Nephron progenitor cell (in vitro differentiated cells): ENCODE results near the gene SRGN.
A peak's percentile ranks its signal among the peaks of the same experiment; 100 is the strongest.

Experiments used
- DNase-seq: peaks from one replicate; pipeline ENCODE4 v3.0.0; 2021
- H3K27ac Mint-ChIP-seq: 2 replicates; pipeline ENCODE4 v1.8.0; 2021; ENCODE audit warnings: mild to moderate bottlenecking, moderate library complexity, mixed read lengths
- H3K27me3 Mint-ChIP-seq: 2 replicates; pipeline ENCODE4 v1.8.0; 2021; ENCODE audit warnings: mild to moderate bottlenecking, low read depth, mixed read lengths; ENCODE audit not compliant: poor library complexity
- H3K36me3 Mint-ChIP-seq: 2 replicates; pipeline ENCODE4 v1.8.0; 2021; ENCODE audit warnings: low read depth, mixed read lengths
- H3K4me1 Mint-ChIP-seq: 2 replicates; pipeline ENCODE4 v1.8.0; 2021; ENCODE audit warnings: mixed read lengths
- H3K4me3 Mint-ChIP-seq: 2 replicates; pipeline ENCODE4 v1.8.0; 2021; ENCODE audit warnings: mild to moderate bottlenecking, moderate library complexity, mixed read lengths
- H3K9me3 Mint-ChIP-seq: 2 replicates; pipeline ENCODE4 v1.8.0; 2021; ENCODE audit warnings: mild to moderate bottlenecking, moderate library complexity, mixed read lengths
- CTCF ChIP-seq: fragments of 200-600 bp; sonication (generic); IDR thresholded peaks from 2 replicates; pipeline ENCODE4 v1.5.0; 2021; ENCODE audit warnings: antibody characterized with exemption

SRGN gene

DNA sequence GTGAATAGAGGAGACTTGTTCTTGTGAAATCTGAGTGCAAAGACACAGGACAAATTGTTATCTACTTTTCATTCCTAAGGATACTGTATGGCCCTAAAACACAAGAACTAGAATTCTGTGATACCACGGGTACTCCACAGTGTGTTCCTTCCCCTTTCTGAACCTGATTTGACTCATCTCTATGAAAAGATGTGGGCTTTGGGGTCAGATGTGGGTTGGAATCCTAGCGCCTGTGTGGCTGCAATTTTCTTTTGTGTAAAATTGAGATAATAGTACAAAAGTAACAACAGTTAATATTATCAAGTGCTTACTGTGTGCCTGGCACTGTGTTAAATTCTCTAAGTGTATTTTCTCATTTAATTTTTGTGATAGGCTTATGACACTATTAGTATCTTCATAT lies 8.1 kb downstream of the SRGN start:
- Mint-ChIP-seq H3K27ac (no peak overlapping the region), H3K4me1 (peaks cover 12% of the 10 kb centered on the region), H3K4me3 (no peak overlapping the region), H3K27me3 (peaks cover 7% of the 10 kb centered on the region), H3K36me3 (no peaks in the 10 kb centered on the region), H3K9me3 (no peaks in the 10 kb centered on the region)
- no peak for DNase-seq
- no peak for TF ChIP-seq CTCF

DNA sequence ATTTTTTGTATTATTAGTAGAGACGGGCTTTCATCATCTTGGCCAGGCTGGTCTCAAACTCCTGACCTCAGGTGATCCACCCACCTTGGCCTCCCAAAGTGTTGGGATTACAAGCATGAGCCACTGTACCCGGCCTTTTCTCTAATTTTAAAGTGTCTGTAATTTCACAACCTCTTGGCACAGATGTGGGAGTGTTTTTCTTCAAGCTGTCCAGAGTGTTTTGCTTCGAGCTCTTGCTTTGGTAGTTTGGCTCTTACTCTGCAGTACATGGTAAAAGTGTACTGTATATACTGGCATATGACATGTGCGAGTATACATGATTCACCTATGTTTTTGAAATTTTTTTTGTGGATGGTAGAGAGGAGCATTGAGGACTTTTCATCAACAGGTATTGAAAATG lies 9.8 kb downstream of the SRGN start:
- TF ChIP-seq CTCF, result no peak
- H3K4me1 Mint-ChIP-seq, result peaks cover 24% of the 10 kb centered on the region
- H3K9me3 Mint-ChIP-seq, result no peaks in the 10 kb centered on the region
- no peak overlapping the region for H3K27ac Mint-ChIP-seq
- no peak for DNase-seq
- H3K4me3 Mint-ChIP-seq, result no peak overlapping the region
- no peaks in the 10 kb centered on the region for H3K36me3 Mint-ChIP-seq
- H3K27me3 Mint-ChIP-seq, result peaks cover 7% of the 10 kb centered on the region

- TF ChIP-seq CTCF, result no peak
- DNase-seq, result peak; percentile 20
- Mint-ChIP-seq H3K4me1 (peaks cover 24% of the 10 kb centered on the region), H3K9me3 (peaks cover 5% of the 10 kb centered on the region), H3K27ac (peak overlapping the region; percentile 72), H3K4me3 (peak overlapping the region; percentile 65), H3K27me3 (peaks cover 10% of the 10 kb centered on the region), H3K36me3 (no peaks in the 10 kb centered on the region)
These were observed 12.4 kb downstream of the SRGN start for GRCh38 chr10:69100136-69100872.

GRCh38 chr10:69101451-69102095 lies 13.7 kb downstream of the SRGN start:
- peaks cover 11% of the 10 kb centered on the region for H3K27me3 Mint-ChIP-seq
- H3K4me1 Mint-ChIP-seq, result peaks cover 24% of the 10 kb centered on the region
- DNase-seq, result no peak
- peak overlapping the region; percentile 44 for H3K4me3 Mint-ChIP-seq
- no peaks in the 10 kb centered on the region for H3K36me3 Mint-ChIP-seq
- TF ChIP-seq CTCF, result no peak
- no peak overlapping the region for H3K27ac Mint-ChIP-seq
- H3K9me3 Mint-ChIP-seq, result peaks cover 6% of the 10 kb centered on the region

GRCh38 chr10:69102440-69102839 lies 14.5 kb downstream of the SRGN start:
- no peak for DNase-seq
- peaks cover 24% of the 10 kb centered on the region for H3K4me1 Mint-ChIP-seq
- no peak overlapping the region for H3K4me3 Mint-ChIP-seq
- no peak for TF ChIP-seq CTCF
- peaks cover 6% of the 10 kb centered on the region for H3K9me3 Mint-ChIP-seq
- H3K36me3 Mint-ChIP-seq, result no peaks in the 10 kb centered on the region
- peaks cover 11% of the 10 kb centered on the region for H3K27me3 Mint-ChIP-seq
- no peak overlapping the region for H3K27ac Mint-ChIP-seq

DNA sequence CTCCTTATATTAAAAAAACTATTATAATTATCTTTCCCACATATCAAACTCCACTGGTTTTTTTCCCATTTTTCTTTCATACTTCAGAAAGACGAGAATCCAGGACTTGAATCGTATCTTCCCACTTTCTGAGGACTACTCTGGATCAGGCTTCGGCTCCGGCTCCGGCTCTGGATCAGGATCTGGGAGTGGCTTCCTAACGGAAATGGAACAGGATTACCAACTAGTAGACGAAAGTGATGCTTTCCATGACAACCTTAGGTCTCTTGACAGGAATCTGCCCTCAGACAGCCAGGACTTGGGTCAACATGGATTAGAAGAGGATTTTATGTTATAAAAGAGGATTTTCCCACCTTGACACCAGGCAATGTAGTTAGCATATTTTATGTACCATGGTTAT lies 15.9 kb downstream of the SRGN start:
- Mint-ChIP-seq H3K9me3 (peaks cover 6% of the 10 kb centered on the region), H3K27me3 (peaks cover 11% of the 10 kb centered on the region), H3K36me3 (no peaks in the 10 kb centered on the region), H3K27ac (no peak overlapping the region), H3K4me3 (no peak overlapping the region), H3K4me1 (peaks cover 24% of the 10 kb centered on the region)
- no peak for TF ChIP-seq CTCF
- no peak for DNase-seq
